Stomach (tissue), 9 donors: Measurements from ENCODE around the gene PHTF2. TPM values are rescaled to one million over a fixed set of nuclear protein-coding genes. Genes with fewer than 3 reads are reported as not detected.

Experiments
- DNase-seq, 2 donors: peaks; one replicate each; pipeline versions ENCODE4 v3.0.0 to v3.0.0-alpha.2; 2013 to 2019
- H3K27ac ChIP-seq, 5 donors: fragments of 200-600 bp in 4 of 5; sonication (generic) in 4 of 5; one replicate each; pipeline ENCODE4 v1.5.1; 2013 to 2019; ENCODE audit warnings: mild to moderate bottlenecking in 1 of 5, moderate library complexity in 1 of 5
- H3K27me3 ChIP-seq, 3 donors: fragments of 200-600 bp; sonication (generic); one replicate each; pipeline ENCODE4 v1.5.1; 2017 to 2019; ENCODE audit warnings: mixed run types in 1 of 3
- H3K36me3 ChIP-seq, 4 donors: fragments of 200-600 bp; sonication (generic); 1 replicate in 3 of 4; 2 replicates in 1 of 4; pipeline ENCODE4 v1.5.1; 2016 to 2019
- H3K4me1 ChIP-seq, 4 donors: fragments of 200-600 bp; sonication (generic); one replicate each; pipeline ENCODE4 v1.5.1; 2016 to 2019
- H3K4me3 ChIP-seq, 4 donors: fragments of 200-600 bp; sonication (generic) in 3 of 4; one replicate each; pipeline ENCODE4 v1.5.1; 2016 to 2019; ENCODE audit warnings: mild to moderate bottlenecking in 1 of 4
- H3K9me3 ChIP-seq, 4 donors: fragments of 200-600 bp; sonication (generic); one replicate each; pipeline ENCODE4 v1.5.1; 2016 to 2019
- CTCF ChIP-seq, 7 experiments: fragments of 450-650 bp in 4 of 7; fragments of 200-600 bp in 3 of 7; sonication (generic) in 3 of 7; IDR thresholded peaks; one replicate each; pipeline ENCODE4 v1.5.1; 2016 to 2019; ENCODE audit warnings: antibody characterized with exemption in 7 of 7, control low read depth in 2 of 7, mild to moderate bottlenecking in 1 of 7
- EP300 ChIP-seq: sonication (generic); formaldehyde crosslinking; IDR thresholded peaks from one replicate; pipeline ENCODE4 v1.6.1; 2017; ENCODE audit warnings: antibody characterized with exemption
- POLR2A ChIP-seq, 4 donors: fragments of 450-650 bp; IDR thresholded peaks; one replicate each; pipeline ENCODE4 v1.6.1; 2016; ENCODE audit warnings: antibody characterized with exemption in 4 of 4, control low read depth in 2 of 4, mild to moderate bottlenecking in 1 of 4, moderate library complexity in 1 of 4
- POLR2AphosphoS5 ChIP-seq, 3 donors: sonication (generic); formaldehyde crosslinking; IDR thresholded peaks; one replicate each; pipeline ENCODE4 v1.6.1; 2016; ENCODE audit warnings: antibody characterized with exemption in 3 of 3
- WGBS, 5 donors: extraction: QIAGEN DNeasy Blood & Tissue Kit in 3 of 5; methylation state at CpG; one replicate each; pipeline versions ENCODE4 v1.1.5 to v1.1.7; 2013 to 2018; 5-methylcytosine and 5-hydroxymethylcytosine counted together
- intact Hi-C: fragments of 100-400 bp; cut with DNase I; formaldehyde crosslinking; loops from one replicate; pipeline ENCODE4 v1.15.1; 2023; ENCODE audit warnings: low total_unique reads
- polyA plus RNA-seq, 3 donors: library from polyadenylated mRNA; stranded (reverse); fragments of 200-250 nt; gene quantifications; one replicate each; pipeline ENCODE4 v1.2.3, GENCODE V29; 2013
- total RNA-seq, 5 donors: library from RNA; depleted of rRNA; stranded (reverse); fragments of >200 nt; gene quantifications; one replicate each; pipeline versions ENCODE4 v1.1.0 to v1.2.3, GENCODE V29; 2014 to 2016
- donor health status: healthy with polysubstance abuse.
- donor health status: Bipolar disorder and iron deficiency.
- donor health status: healthy.

PHTF2 gene
- total and polyA plus RNA-seq, 8 donors: 2.0 to 42.9 (median 12.5) TPM

- TF ChIP-seq EP300: no peak
- no peak for TF ChIP-seq POLR2AphosphoS5 (IDR thresholded peaks at IDR 0.05)
- H3K4me3 ChIP-seq: no peak overlapping the region
- no peaks in the 10 kb centered on the region for H3K27me3 ChIP-seq
- intact Hi-C loops: no loop called here
- 83 to 91% (median 90%) methylated on average over 2 of the region's 2 CpGs for WGBS, 5 donors
- DNase-seq: no peak
- peaks cover 0 to 19% (median 3%) of the 10 kb centered on the region in 4 donors for H3K36me3 ChIP-seq
- H3K9me3 ChIP-seq: peaks cover 0 to 15% (median 5%) of the 10 kb centered on the region in 4 donors
- no peak overlapping the region for H3K27ac ChIP-seq
- H3K4me1 ChIP-seq: peaks cover 0 to 7% (median 0%) of the 10 kb centered on the region in 4 donors
Observed at GRCh38 chr7:77813180-77813579, 14.6 kb downstream of the PHTF2 start.

GRCh38 chr7:77819021-77819420 lies 20.4 kb downstream of the PHTF2 start:
- Histone ChIP-seq H3K4me3 (no peak overlapping the region), H3K4me1 (no peaks in the 10 kb centered on the region), H3K27ac (no peak overlapping the region), H3K27me3 (no peaks in the 10 kb centered on the region), H3K36me3 (peaks cover 3 to 30% (median 7%) of the 10 kb centered on the region in 4 donors), H3K9me3 (peaks cover 13 to 52% (median 35%) of the 10 kb centered on the region in 4 donors)
- TF ChIP-seq CTCF (IDR thresholded peaks at IDR 0.05) (no peak), POLR2AphosphoS5 (IDR thresholded peaks at IDR 0.05) (no peak), POLR2A (IDR thresholded peaks at IDR 0.05) (no peak), EP300 (no peak)
- no peak for DNase-seq
- intact Hi-C loops: no loop called here

GRCh38 chr7:77820967-77821366 lies 22.4 kb downstream of the PHTF2 start:
- TF ChIP-seq POLR2A (IDR thresholded peaks at IDR 0.05): no peak
- TF ChIP-seq POLR2AphosphoS5 (IDR thresholded peaks at IDR 0.05): no peak
- no peak for TF ChIP-seq CTCF (IDR thresholded peaks at IDR 0.05)
- TF ChIP-seq EP300: no peak
- Histone ChIP-seq H3K9me3 (peaks cover 13 to 58% (median 35%) of the 10 kb centered on the region in 4 donors), H3K27ac (no peak overlapping the region), H3K27me3 (no peaks in the 10 kb centered on the region), H3K4me1 (no peaks in the 10 kb centered on the region), H3K36me3 (peaks cover 3 to 30% (median 7%) of the 10 kb centered on the region in 4 donors), H3K4me3 (no peak overlapping the region)
- no peak for DNase-seq
- intact Hi-C loops: no loop called here
- 98 to 100% (median 100%) methylated on average over 2 of the region's 2 CpGs for WGBS, 5 donors

- DNase-seq: no peak
- H3K4me3 ChIP-seq: no peak overlapping the region
- H3K36me3 ChIP-seq: peaks cover 0 to 21% (median 7%) of the 10 kb centered on the region in 4 donors
- intact Hi-C loops: no loop called here
- no peak overlapping the region for H3K27ac ChIP-seq
- WGBS, 5 donors: 0 to 70% (median 46%) methylated on average over 1 of the region's 1 CpG; no CpG with 5 or more reads in 1 of the 5 donors
- H3K27me3 ChIP-seq: no peaks in the 10 kb centered on the region
- peaks cover 13 to 55% (median 36%) of the 10 kb centered on the region in 4 donors for H3K9me3 ChIP-seq
- TF ChIP-seq POLR2A (IDR thresholded peaks at IDR 0.05): no peak
- TF ChIP-seq EP300: no peak
- TF ChIP-seq POLR2AphosphoS5 (IDR thresholded peaks at IDR 0.05): no peak
- TF ChIP-seq CTCF (IDR thresholded peaks at IDR 0.05): no peak
- H3K4me1 ChIP-seq: no peaks in the 10 kb centered on the region
Observed at GRCh38 chr7:77822269-77822668, 23.7 kb downstream of the PHTF2 start.

- intact Hi-C loops: no loop called here
- DNase-seq: no peak
- Histone ChIP-seq H3K9me3 (peaks cover 13 to 46% (median 32%) of the 10 kb centered on the region in 4 donors), H3K27me3 (no peaks in the 10 kb centered on the region), H3K4me3 (no peak overlapping the region), H3K36me3 (peaks cover 0 to 12% (median 5%) of the 10 kb centered on the region in 4 donors), H3K27ac (no peak overlapping the region), H3K4me1 (no peaks in the 10 kb centered on the region)
- TF ChIP-seq CTCF (IDR thresholded peaks at IDR 0.05) (no peak), POLR2AphosphoS5 (IDR thresholded peaks at IDR 0.05) (no peak), EP300 (no peak), POLR2A (IDR thresholded peaks at IDR 0.05) (no peak)
- 71 to 87% (median 78%) methylated on average over 2 of the region's 2 CpGs for WGBS, 5 donors
Observed at GRCh38 chr7:77823787-77824186, 25.2 kb downstream of the PHTF2 start.
